Colonic mucosa (tissue), 4 donors: ENCODE data around the gene PGPEP1. TPM values are rescaled to one million over a fixed set of nuclear protein-coding genes. Genes with fewer than 3 reads are reported as not detected.
A peak's percentile ranks its signal among the peaks of the same experiment; 100 is the strongest.
"Not testable (repeated sequence)": the region's sequence is repeated elsewhere in the genome, so short reads cannot be mapped to it uniquely, and the experiment has no call there.

ENCODE experiments used
- DNase-seq: peaks from one replicate; pipeline ENCODE4 v3.0.0-alpha.2; 2020
- H3K27ac ChIP-seq: fragments of 200-600 bp; one replicate; pipeline ENCODE4 v1.8.0; 2021
- H3K27me3 ChIP-seq: fragments of 200-600 bp; one replicate; pipeline ENCODE4 v1.8.0; 2021
- H3K36me3 ChIP-seq: fragments of 200-600 bp; one replicate; pipeline ENCODE4 v1.8.0; 2021
- H3K4me1 ChIP-seq: fragments of 200-600 bp; one replicate; pipeline ENCODE4 v1.8.0; 2021; ENCODE audit warnings: mild to moderate bottlenecking
- H3K4me3 ChIP-seq: fragments of 200-600 bp; one replicate; pipeline ENCODE4 v1.8.0; 2021
- H3K9ac ChIP-seq, 2 donors: one replicate each; pipeline ENCODE4 v1.7.0; 2013; ENCODE audit warnings: control low read depth in 2 of 2, low read depth in 2 of 2, low read length in 2 of 2
- H3K9me3 ChIP-seq: fragments of 200-600 bp; one replicate; pipeline ENCODE4 v1.8.0; 2021
- CTCF ChIP-seq: fragments of 200-600 bp; IDR thresholded peaks from one replicate; pipeline ENCODE4 v1.8.0; 2022; ENCODE audit warnings: antibody characterized with exemption, mild to moderate bottlenecking
- intact Hi-C: fragments of 100-400 bp; cut with DNase I; formaldehyde crosslinking; loops from one replicate; pipeline ENCODE4 v1.14.1; 2022
- total RNA-seq, 2 donors: library from RNA; stranded (reverse); fragmentation: NEBNext Ultra II Directional in 1 of 2; extraction: Animal tissue kit (Norgen Biotek cat#: 25700) in 1 of 2; gene quantifications; one replicate each; pipeline ENCODE4 v1.2.1, GENCODE V29; 2021
- donor health status: healthy.
- donor health status: DM: no; HTN: no; CAD: no.
- donor health status: DM: no; HTN: no; CAD: no.

Gene PGPEP1
- total RNA-seq, 2 donors from 2014 or later = 62.6 to 99.0 TPM

DNA sequence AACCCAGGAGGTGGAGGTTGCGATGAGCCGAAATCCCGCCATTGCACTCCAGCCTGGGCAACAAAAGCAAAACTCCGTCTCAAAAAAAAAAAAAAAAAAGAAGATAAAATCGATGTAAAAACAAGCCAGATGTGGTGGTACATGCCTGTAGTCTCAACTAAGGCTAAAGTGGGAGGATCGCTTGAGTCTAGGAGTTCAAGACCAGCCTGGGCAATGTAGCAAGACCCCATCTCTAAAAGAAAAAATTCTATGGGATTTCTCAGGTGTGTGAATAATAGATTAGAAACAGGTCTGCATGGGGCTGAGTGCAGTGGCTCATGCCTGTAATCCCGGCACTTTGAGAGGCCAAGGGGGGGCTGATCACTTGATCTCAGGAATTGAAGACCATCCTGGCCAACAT lies 11.1 kb downstream of the PGPEP1 start:
- H3K4me3 ChIP-seq = no peak overlapping the region
- peaks cover 5% of the 10 kb centered on the region for H3K36me3 ChIP-seq
- H3K27ac ChIP-seq = no peak overlapping the region
- no peaks in the 10 kb centered on the region for H3K9me3 ChIP-seq
- DNase-seq = no peak
- no peaks in the 10 kb centered on the region for H3K27me3 ChIP-seq
- no peak overlapping the region for H3K9ac ChIP-seq
- no peaks in the 10 kb centered on the region for H3K4me1 ChIP-seq
- intact Hi-C loops = loop anchor here (2.0 kb wide), 1 partner anchor 57 kb away; no protein-coding TSS in a partner anchor
- no peak for TF ChIP-seq CTCF

GRCh38 chr19:18353378-18354005 lies 13.1 kb downstream of the PGPEP1 start:
- Histone ChIP-seq H3K9ac (no peak overlapping the region), H3K36me3 (peaks cover 5% of the 10 kb centered on the region), H3K9me3 (no peaks in the 10 kb centered on the region), H3K4me1 (no peaks in the 10 kb centered on the region), H3K27ac (no peak overlapping the region), H3K27me3 (no peaks in the 10 kb centered on the region), H3K4me3 (no peak overlapping the region)
- intact Hi-C loops = no loop called here
- no peak for TF ChIP-seq CTCF
- DNase-seq = no peak

DNA sequence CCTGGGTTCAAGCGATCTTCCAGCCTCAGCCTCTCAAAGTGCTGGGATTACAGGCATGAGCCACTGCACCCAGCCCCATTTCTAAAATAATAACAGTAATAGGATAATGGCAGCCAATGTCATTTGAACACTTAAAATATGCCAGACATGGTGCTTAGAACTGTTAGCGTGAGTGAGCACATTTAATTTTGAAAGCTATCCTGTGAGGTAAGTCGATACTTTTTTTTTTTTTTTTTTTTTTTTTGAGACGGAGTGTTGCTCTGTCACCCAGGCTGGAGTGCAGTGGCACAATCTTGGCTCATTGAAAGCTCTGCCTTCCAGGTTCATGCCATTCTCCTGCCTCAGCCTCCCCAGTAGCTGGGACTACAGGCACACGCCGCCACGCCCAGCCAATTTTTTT lies 14.3 kb downstream of the PGPEP1 start:
- H3K4me1 ChIP-seq, H3K27ac ChIP-seq, H3K4me3 ChIP-seq, H3K27me3 ChIP-seq, DNase-seq, H3K36me3 ChIP-seq, H3K9me3 ChIP-seq, intact Hi-C loops, H3K9ac ChIP-seq: not testable (repeated sequence)

DNA sequence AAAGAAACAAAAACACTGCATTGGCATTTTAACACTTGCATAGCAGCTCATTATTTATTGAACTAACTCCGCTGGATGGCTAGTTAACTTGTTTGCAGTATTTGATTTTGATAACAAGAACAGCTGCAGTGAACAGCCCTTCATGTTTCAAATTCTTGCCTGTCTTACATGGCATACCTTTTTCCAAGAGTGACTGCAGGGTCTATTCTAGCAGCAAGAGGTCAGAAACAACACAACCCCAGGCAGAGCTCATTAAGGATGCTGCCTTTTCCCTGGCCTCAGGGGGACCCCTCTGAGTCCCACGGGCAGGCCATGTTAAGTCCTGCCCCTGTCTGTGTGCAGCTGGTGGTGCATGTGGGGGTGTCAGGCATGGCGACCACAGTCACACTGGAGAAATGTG lies 16.6 kb downstream of the PGPEP1 start:
- no peaks in the 10 kb centered on the region for H3K36me3 ChIP-seq
- TF ChIP-seq CTCF = no peak
- no peak for DNase-seq
- H3K4me3 ChIP-seq = no peak overlapping the region
- no peaks in the 10 kb centered on the region for H3K9me3 ChIP-seq
- H3K27me3 ChIP-seq = no peaks in the 10 kb centered on the region
- no peak overlapping the region for H3K9ac ChIP-seq
- no peak overlapping the region for H3K27ac ChIP-seq
- intact Hi-C loops = no loop called here
- H3K4me1 ChIP-seq = no peaks in the 10 kb centered on the region

- Histone ChIP-seq H3K9ac (no peak overlapping the region), H3K36me3 (no peaks in the 10 kb centered on the region), H3K27ac (no peak overlapping the region), H3K27me3 (no peaks in the 10 kb centered on the region), H3K4me3 (no peak overlapping the region), H3K9me3 (no peaks in the 10 kb centered on the region), H3K4me1 (peaks cover 5% of the 10 kb centered on the region)
- no peak for DNase-seq
- intact Hi-C loops = no loop called here
- no peak for TF ChIP-seq CTCF
Measured at GRCh38 chr19:18361646-18362045, 21.2 kb downstream of the PGPEP1 start.

DNA sequence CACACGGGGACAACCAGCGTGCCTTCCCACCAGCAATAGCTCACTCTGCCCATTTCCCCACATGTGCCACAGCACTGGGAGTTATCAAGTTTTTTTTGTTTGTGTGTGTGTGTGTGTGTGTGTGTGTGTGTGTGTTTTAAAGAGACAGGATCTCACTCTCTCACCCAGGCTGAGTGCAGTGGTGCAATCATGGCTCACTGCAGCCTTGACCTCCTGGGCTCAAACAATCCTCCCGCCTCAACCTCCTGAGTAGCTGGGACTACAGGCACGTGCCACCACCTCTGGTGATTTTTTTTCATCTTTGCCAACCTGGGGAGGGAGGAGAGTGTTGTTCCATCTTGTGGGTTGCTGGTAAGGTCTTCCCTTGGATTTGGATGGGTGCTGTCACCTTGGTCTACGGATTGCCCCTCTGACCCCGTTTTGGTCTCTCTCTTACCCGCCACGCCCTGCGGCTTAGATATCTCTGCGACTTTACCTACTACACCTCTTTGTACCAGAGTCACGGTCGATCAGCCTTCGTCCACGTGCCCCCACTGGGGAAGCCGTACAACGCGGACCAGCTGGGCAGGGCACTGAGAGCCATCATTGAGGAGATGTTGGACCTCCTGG lies 22.6 kb downstream of the PGPEP1 start:
- H3K27me3 ChIP-seq = no peaks in the 10 kb centered on the region
- no peaks in the 10 kb centered on the region for H3K9me3 ChIP-seq
- DNase-seq = peak; percentile 38
- no peak overlapping the region for H3K27ac ChIP-seq
- no peak for TF ChIP-seq CTCF
- H3K4me1 ChIP-seq = peaks cover 5% of the 10 kb centered on the region
- H3K9ac ChIP-seq = peak overlapping the region in 1 of 2 donors; percentile 55
- no peak overlapping the region for H3K4me3 ChIP-seq
- intact Hi-C loops = no loop called here
- no peaks in the 10 kb centered on the region for H3K36me3 ChIP-seq
